Measurements from ENCODE around the gene KRT5. TPM values are rescaled to one million over a fixed set of nuclear protein-coding genes. Genes with fewer than 3 reads are reported as not detected.
"Not testable (repeated sequence)": the region's sequence is repeated elsewhere in the genome, so short reads cannot be mapped to it uniquely, and the experiment has no call there.

KRT5 gene
- total and polyA plus RNA-seq, 3 donors from 2014 or later, result 0.39 to 2.6 (median 1.1) TPM

DNA sequence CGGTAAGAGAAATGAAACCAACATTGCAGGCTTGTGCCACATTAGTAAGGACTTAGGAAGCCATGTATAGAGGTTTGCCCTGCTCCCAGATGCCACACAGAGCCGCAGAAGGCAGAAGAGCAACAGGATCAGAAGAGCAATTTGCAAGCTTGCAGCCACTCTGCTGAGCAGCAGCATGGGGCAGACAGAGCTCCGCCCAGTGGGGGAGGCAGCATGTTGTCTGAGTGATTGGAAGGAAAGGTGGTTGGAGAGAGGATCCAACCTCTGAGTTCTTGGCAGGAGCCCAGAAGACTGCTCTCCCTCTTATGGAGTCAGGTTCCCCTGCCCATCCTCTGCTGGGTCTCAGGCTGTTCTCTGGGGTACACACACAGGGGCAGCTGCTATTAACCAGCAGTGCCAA is 24.8 kb downstream of the KRT5 start:
- 50 to 75% methylated on average over 3 of the region's 3 CpGs for WGBS, 2 donors
- H3K27ac ChIP-seq, result peak overlapping the region in 1 of 2 donors; percentile 64
- DNase-seq, result peak; percentile 38
- peaks cover 25% of the 10 kb centered on the region for H3K4me1 ChIP-seq
- H3K9me3 ChIP-seq, result no peaks in the 10 kb centered on the region
- H3K36me3 ChIP-seq (ENCODE audit: low read depth, missing control alignments), result no peaks in the 10 kb centered on the region
- H3K4me3 ChIP-seq, result no peak overlapping the region
- TF ChIP-seq, protein P1, sequence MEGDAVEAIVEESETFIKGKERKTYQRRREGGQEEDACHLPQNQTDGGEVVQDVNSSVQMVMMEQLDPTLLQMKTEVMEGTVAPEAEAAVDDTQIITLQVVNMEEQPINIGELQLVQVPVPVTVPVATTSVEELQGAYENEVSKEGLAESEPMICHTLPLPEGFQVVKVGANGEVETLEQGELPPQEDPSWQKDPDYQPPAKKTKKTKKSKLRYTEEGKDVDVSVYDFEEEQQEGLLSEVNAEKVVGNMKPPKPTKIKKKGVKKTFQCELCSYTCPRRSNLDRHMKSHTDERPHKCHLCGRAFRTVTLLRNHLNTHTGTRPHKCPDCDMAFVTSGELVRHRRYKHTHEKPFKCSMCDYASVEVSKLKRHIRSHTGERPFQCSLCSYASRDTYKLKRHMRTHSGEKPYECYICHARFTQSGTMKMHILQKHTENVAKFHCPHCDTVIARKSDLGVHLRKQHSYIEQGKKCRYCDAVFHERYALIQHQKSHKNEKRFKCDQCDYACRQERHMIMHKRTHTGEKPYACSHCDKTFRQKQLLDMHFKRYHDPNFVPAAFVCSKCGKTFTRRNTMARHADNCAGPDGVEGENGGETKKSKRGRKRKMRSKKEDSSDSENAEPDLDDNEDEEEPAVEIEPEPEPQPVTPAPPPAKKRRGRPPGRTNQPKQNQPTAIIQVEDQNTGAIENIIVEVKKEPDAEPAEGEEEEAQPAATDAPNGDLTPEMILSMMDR (IDR thresholded peaks at IDR 0.05), result no peak
- TF ChIP-seq POLR2A (IDR thresholded peaks at IDR 0.05), result no peak
- H3K27me3 ChIP-seq, result no peaks in the 10 kb centered on the region
- intact Hi-C loops (cut with DNase I; ENCODE audit: low total_unique reads), result no loop called here

GRCh38 chr12:52494518-52494917 is 25.7 kb downstream of the KRT5 start:
- intact Hi-C loops (cut with DNase I; ENCODE audit: low total_unique reads), result no loop called here
- H3K9me3 ChIP-seq, result no peaks in the 10 kb centered on the region
- TF ChIP-seq, protein P1 (IDR thresholded peaks at IDR 0.05), result no peak
- TF ChIP-seq POLR2A (IDR thresholded peaks at IDR 0.05), result no peak
- no peaks in the 10 kb centered on the region for H3K36me3 ChIP-seq (ENCODE audit: low read depth, missing control alignments)
- peak; percentile 79 for DNase-seq
- H3K4me3 ChIP-seq, result no peak overlapping the region
- no peaks in the 10 kb centered on the region for H3K27me3 ChIP-seq
- H3K27ac ChIP-seq, result peak overlapping the region in 1 of 2 donors; percentile 64
- peaks cover 25% of the 10 kb centered on the region for H3K4me1 ChIP-seq
- 49% methylated on average over 4 of the region's 4 CpGs for WGBS, 2 donors

DNA sequence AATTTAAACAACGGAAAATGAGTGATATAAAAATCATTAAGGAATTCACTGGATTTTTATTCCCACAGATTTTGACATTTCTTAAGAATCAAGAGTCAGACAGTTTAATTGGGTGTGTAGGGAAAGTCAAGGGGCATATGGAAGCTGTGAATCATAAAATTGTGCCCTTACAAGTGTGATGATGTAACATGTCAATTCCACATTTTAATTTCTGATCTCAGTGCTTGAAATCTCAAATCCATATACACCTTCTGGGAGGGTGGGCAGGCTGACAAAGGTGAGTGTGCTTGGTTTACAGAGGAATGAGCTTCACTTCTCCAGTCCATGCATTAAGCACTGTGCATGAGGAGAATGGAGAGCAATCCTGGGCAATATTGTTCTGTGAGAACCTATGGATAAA is 26.1 kb downstream of the KRT5 start:
- intact Hi-C loops (cut with DNase I; ENCODE audit: low total_unique reads), result no loop called here
- no peak for DNase-seq
- 87 to 93% methylated on average over 1 of the region's 1 CpG for WGBS, 2 donors
- no peaks in the 10 kb centered on the region for H3K36me3 ChIP-seq (ENCODE audit: low read depth, missing control alignments)
- H3K4me1 ChIP-seq, result peaks cover 25% of the 10 kb centered on the region
- H3K4me3 ChIP-seq, result no peak overlapping the region
- no peaks in the 10 kb centered on the region for H3K27me3 ChIP-seq
- peak overlapping the region in 1 of 2 donors; percentile 39 for H3K27ac ChIP-seq
- no peaks in the 10 kb centered on the region for H3K9me3 ChIP-seq
- TF ChIP-seq POLR2A (IDR thresholded peaks at IDR 0.05), result no peak
- TF ChIP-seq, protein P1 (IDR thresholded peaks at IDR 0.05), result no peak

GRCh38 chr12:52493172-52493571 is 27.0 kb downstream of the KRT5 start, which contains the start of gene KRT6A:
Gene KRT6A (minus strand): TSS chr12:52493257. CDS start chr12:52493188, 69 bp downstream.
- H3K4me3 ChIP-seq, result no peak within 1 kb of the TSS
- WGBS, 2 donors, result 86 to 92% methylated on average over 2 of the region's 2 CpGs
- DNase-seq, result no peak
- no peaks in the 10 kb centered on the region for H3K9me3 ChIP-seq
- H3K4me1 ChIP-seq, result peaks cover 25% of the 10 kb centered on the region
- peak within 1 kb of the TSS in 1 of 2 donors; percentile 39 for H3K27ac ChIP-seq
- no peaks in the 10 kb centered on the region for H3K36me3 ChIP-seq (ENCODE audit: low read depth, missing control alignments)
- no peaks in the 10 kb centered on the region for H3K27me3 ChIP-seq
- TF ChIP-seq, protein P1 (IDR thresholded peaks at IDR 0.05), result no peak
- no peak for TF ChIP-seq POLR2A (IDR thresholded peaks at IDR 0.05)
- intact Hi-C loops (cut with DNase I; ENCODE audit: low total_unique reads), result no loop called here

DNA sequence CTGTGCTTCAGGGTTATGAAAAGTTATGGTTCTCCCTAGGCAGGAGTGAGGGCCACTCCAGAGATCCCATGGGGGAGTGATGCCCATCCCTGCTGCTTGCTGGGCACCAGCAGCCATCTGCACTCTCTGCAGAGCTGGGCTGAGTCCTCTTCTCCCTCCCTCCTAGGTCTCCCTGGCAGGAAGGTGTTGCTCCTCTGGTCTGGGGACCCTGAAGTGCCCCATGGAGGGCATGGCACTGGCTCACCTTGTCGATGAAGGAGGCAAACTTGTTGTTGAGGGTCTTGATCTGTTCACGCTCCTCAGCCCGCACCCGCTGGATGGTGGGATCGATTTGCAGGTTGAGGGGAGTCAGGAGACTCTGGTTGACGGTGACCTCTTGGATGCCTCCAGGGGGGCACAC is 27.8 kb downstream of the KRT5 start:
- H3K36me3 ChIP-seq (ENCODE audit: low read depth, missing control alignments); H3K27ac ChIP-seq; H3K4me3 ChIP-seq; H3K27me3 ChIP-seq; H3K9me3 ChIP-seq; intact Hi-C loops (cut with DNase I; ENCODE audit: low total_unique reads); DNase-seq: not testable (repeated sequence)
- 81 to 93% methylated on average over 5 of the region's 6 CpGs for WGBS, 2 donors
- H3K4me1 ChIP-seq, result peaks cover 25% of the 10 kb centered on the region

- H3K36me3 ChIP-seq (ENCODE audit: low read depth, missing control alignments); H3K27me3 ChIP-seq; H3K27ac ChIP-seq; H3K4me3 ChIP-seq; H3K9me3 ChIP-seq; intact Hi-C loops (cut with DNase I; ENCODE audit: low total_unique reads); DNase-seq: not testable (repeated sequence)
- WGBS, 2 donors, result 84 to 94% methylated on average over 8 of the region's 8 CpGs
- peaks cover 24% of the 10 kb centered on the region for H3K4me1 ChIP-seq
Measured at GRCh38 chr12:52491495-52491894, 28.7 kb downstream of the KRT5 start.
